Loucy (cell line): ENCODE measurements around the gene DMWD.

Source experiments
- EZH2phosphoT487 ChIP-seq: fragments of 200-600 bp; IDR thresholded peaks from 2 replicates; pipeline ENCODE4 v1.6.1; 2018; ENCODE audit warnings: antibody characterized with exemption, mild to moderate bottlenecking, moderate library complexity, borderline replicate concordance
- TF ChIP-seq, protein P1 (sequence below): fragments of 200-600 bp; sonication (generic); conservative IDR thresholded peaks from 2 replicates; pipeline ENCODE4 v1.5.1; 2014; ENCODE audit warnings: mild to moderate bottlenecking, antibody characterized with exemption, low read length

DNA sequence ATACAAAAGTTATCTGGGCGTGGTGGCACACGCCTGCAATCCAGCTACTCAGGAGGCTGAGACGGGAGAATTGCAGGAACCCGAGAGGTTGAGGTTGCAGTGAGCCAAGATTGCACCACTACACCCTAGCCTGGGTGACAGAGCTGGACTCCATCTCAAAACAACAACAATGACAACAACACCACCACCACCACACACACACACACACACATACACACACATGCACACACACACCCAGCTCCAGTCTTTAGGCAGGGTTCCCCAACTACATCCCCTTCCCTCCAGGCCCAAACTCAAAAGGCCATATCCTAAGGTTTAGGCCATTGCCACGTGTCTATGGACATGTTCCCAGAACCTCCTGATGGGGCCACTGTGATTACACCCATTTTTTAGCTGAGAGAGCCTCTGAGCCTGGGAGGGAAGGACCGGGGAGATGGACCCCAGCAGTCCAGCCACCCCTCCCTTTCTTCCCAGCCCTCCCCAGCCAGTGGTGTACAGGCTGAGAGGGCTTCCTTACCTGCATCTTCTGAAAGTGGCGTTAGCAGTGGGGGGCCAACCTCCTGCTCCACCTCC lies 9.0 kb upstream of the DMWD start:
- TF ChIP-seq, protein P1, sequence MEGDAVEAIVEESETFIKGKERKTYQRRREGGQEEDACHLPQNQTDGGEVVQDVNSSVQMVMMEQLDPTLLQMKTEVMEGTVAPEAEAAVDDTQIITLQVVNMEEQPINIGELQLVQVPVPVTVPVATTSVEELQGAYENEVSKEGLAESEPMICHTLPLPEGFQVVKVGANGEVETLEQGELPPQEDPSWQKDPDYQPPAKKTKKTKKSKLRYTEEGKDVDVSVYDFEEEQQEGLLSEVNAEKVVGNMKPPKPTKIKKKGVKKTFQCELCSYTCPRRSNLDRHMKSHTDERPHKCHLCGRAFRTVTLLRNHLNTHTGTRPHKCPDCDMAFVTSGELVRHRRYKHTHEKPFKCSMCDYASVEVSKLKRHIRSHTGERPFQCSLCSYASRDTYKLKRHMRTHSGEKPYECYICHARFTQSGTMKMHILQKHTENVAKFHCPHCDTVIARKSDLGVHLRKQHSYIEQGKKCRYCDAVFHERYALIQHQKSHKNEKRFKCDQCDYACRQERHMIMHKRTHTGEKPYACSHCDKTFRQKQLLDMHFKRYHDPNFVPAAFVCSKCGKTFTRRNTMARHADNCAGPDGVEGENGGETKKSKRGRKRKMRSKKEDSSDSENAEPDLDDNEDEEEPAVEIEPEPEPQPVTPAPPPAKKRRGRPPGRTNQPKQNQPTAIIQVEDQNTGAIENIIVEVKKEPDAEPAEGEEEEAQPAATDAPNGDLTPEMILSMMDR = no peak
- TF ChIP-seq EZH2phosphoT487 = no peak
